ENCODE data around the gene PCDH1.

The PCDH1 gene

GRCh38 chr5:141858079-141858765 is 20.0 kb downstream of the PCDH1 start:
- no peak overlapping the region for H3K4me3 ChIP-seq (ENCODE audit: low read length)
- no peak for DNase-seq (ENCODE audit: low read depth)
- no peak for TF ChIP-seq CTCF (conservative IDR thresholded peaks at IDR 0.05; ENCODE audit: low read length)

- TF ChIP-seq CTCF (conservative IDR thresholded peaks at IDR 0.05; ENCODE audit: low read length) = no peak
- no peak overlapping the region for H3K4me3 ChIP-seq (ENCODE audit: low read length)
- DNase-seq (ENCODE audit: low read depth) = no peak
Observed at GRCh38 chr5:141857226-141857625, 21.0 kb downstream of the PCDH1 start.

- H3K4me3 ChIP-seq (ENCODE audit: low read length) = no peak overlapping the region
- TF ChIP-seq CTCF (conservative IDR thresholded peaks at IDR 0.05; ENCODE audit: low read length) = no peak
- no peak for DNase-seq (ENCODE audit: low read depth)
Observed at GRCh38 chr5:141856037-141856790, 22.0 kb downstream of the PCDH1 start.

GRCh38 chr5:141855265-141856036 is 22.8 kb downstream of the PCDH1 start:
- no peak for TF ChIP-seq CTCF (conservative IDR thresholded peaks at IDR 0.05; ENCODE audit: low read length)
- no peak for DNase-seq (ENCODE audit: low read depth)
- H3K4me3 ChIP-seq (ENCODE audit: low read length) = no peak overlapping the region

- H3K4me3 ChIP-seq (ENCODE audit: low read length) = no peak overlapping the region
- no peak for DNase-seq (ENCODE audit: low read depth)
- TF ChIP-seq CTCF (conservative IDR thresholded peaks at IDR 0.05; ENCODE audit: low read length) = no peak
Observed at GRCh38 chr5:141853895-141854626, 24.1 kb downstream of the PCDH1 start.

GRCh38 chr5:141852448-141852847 is 25.8 kb downstream of the PCDH1 start:
- no peak for DNase-seq (ENCODE audit: low read depth)
- no peak overlapping the region for H3K4me3 ChIP-seq (ENCODE audit: low read length)
- no peak for TF ChIP-seq CTCF (conservative IDR thresholded peaks at IDR 0.05; ENCODE audit: low read length)
